ENCODE measurements around the gene C8B. TPM values are rescaled to one million over a fixed set of nuclear protein-coding genes. Genes with fewer than 3 reads are reported as not detected.

Gene C8B
- total RNA-seq, 1 experiment from 2014 or later, result not detected

- CTCF ChIA-PET, result no interaction called here
- no TSS peak for BruUV-seq (replicated peaks)
- intact Hi-C loops (cut with micrococcal nuclease; ENCODE audit: unreplicated experiment), result no loop called here
- peaks cover 6% of the 10 kb centered on the region for H3K9me3 Mint-ChIP-seq (ENCODE audit: low read depth, unreplicated experiment)
- DNase-seq, result no peak
- H3K36me3 Mint-ChIP-seq (ENCODE audit: insufficient read depth, unreplicated experiment), result no peaks in the 10 kb centered on the region
- no peak for TF ChIP-seq CTCF (IDR thresholded peaks at IDR 0.05; ENCODE audit: unreplicated experiment)
- no peaks in the 10 kb centered on the region for H3K4me1 Mint-ChIP-seq (ENCODE audit: low read depth, unreplicated experiment)
- H3K4me3 Mint-ChIP-seq (ENCODE audit: low read depth, unreplicated experiment), result no peak overlapping the region
- H3K27me3 Mint-ChIP-seq (ENCODE audit: unreplicated experiment), result no peaks in the 10 kb centered on the region
- H3K27ac Mint-ChIP-seq (ENCODE audit: unreplicated experiment), result no peak overlapping the region
Observed at GRCh38 chr1:57010511-57010910, 44.7 kb upstream of the C8B start.

- Mint-ChIP-seq H3K4me3 (ENCODE audit: low read depth, unreplicated experiment) (no peak overlapping the region), H3K4me1 (ENCODE audit: low read depth, unreplicated experiment) (no peaks in the 10 kb centered on the region), H3K9me3 (ENCODE audit: low read depth, unreplicated experiment) (peaks cover 10% of the 10 kb centered on the region), H3K27ac (ENCODE audit: unreplicated experiment) (no peak overlapping the region), H3K36me3 (ENCODE audit: insufficient read depth, unreplicated experiment) (no peaks in the 10 kb centered on the region), H3K27me3 (ENCODE audit: unreplicated experiment) (no peaks in the 10 kb centered on the region)
- intact Hi-C loops (cut with micrococcal nuclease; ENCODE audit: unreplicated experiment), result no loop called here
- CTCF ChIA-PET, result no interaction called here
- no peak for DNase-seq
- BruUV-seq (replicated peaks), result no TSS peak
- no peak for TF ChIP-seq CTCF (IDR thresholded peaks at IDR 0.05; ENCODE audit: unreplicated experiment)
Observed at GRCh38 chr1:57007948-57008347, 42.1 kb upstream of the C8B start.

- Mint-ChIP-seq H3K9me3 (ENCODE audit: low read depth, unreplicated experiment) (peaks cover 10% of the 10 kb centered on the region), H3K27ac (ENCODE audit: unreplicated experiment) (no peak overlapping the region), H3K4me3 (ENCODE audit: low read depth, unreplicated experiment) (no peak overlapping the region), H3K4me1 (ENCODE audit: low read depth, unreplicated experiment) (no peaks in the 10 kb centered on the region), H3K36me3 (ENCODE audit: insufficient read depth, unreplicated experiment) (no peaks in the 10 kb centered on the region), H3K27me3 (ENCODE audit: unreplicated experiment) (no peaks in the 10 kb centered on the region)
- TF ChIP-seq CTCF (IDR thresholded peaks at IDR 0.05; ENCODE audit: unreplicated experiment), result no peak
- intact Hi-C loops (cut with micrococcal nuclease; ENCODE audit: unreplicated experiment), result no loop called here
- CTCF ChIA-PET, result no interaction called here
- no peak for DNase-seq
- BruUV-seq (replicated peaks), result no TSS peak
Observed at GRCh38 chr1:57007472-57007871, 41.7 kb upstream of the C8B start.

GRCh38 chr1:57003398-57004139 is 37.8 kb upstream of the C8B start:
- intact Hi-C loops (cut with micrococcal nuclease; ENCODE audit: unreplicated experiment), result no loop called here
- no TSS peak for BruUV-seq (replicated peaks)
- Mint-ChIP-seq H3K27me3 (ENCODE audit: unreplicated experiment) (no peaks in the 10 kb centered on the region), H3K36me3 (ENCODE audit: insufficient read depth, unreplicated experiment) (no peaks in the 10 kb centered on the region), H3K9me3 (ENCODE audit: low read depth, unreplicated experiment) (peaks cover 14% of the 10 kb centered on the region), H3K4me3 (ENCODE audit: low read depth, unreplicated experiment) (no peak overlapping the region), H3K27ac (ENCODE audit: unreplicated experiment) (no peak overlapping the region), H3K4me1 (ENCODE audit: low read depth, unreplicated experiment) (no peaks in the 10 kb centered on the region)
- DNase-seq, result no peak
- no peak for TF ChIP-seq CTCF (IDR thresholded peaks at IDR 0.05; ENCODE audit: unreplicated experiment)
- CTCF ChIA-PET, result no interaction called here

All from Calu3 (cell line).